Aorta (tissue), 5 donors: ENCODE results near the gene RFX1. TPM values are rescaled to one million over a fixed set of nuclear protein-coding genes. Genes with fewer than 3 reads are reported as not detected.

Source experiments
- ATAC-seq: fragments of 200-7000 bp; cut with Tn5 transposase; one replicate; pipeline ENCODE4 v1.9.1; 2022; ENCODE audit warnings: moderate library complexity; ENCODE audit not compliant: low FRiP score
- DNase-seq, 2 donors: peaks; one replicate each; pipeline ENCODE4 v3.0.0-alpha.2; 2020
- H3K27ac ChIP-seq, 2 donors: one replicate each; pipeline ENCODE4 v1.5.1; 2013; ENCODE audit warnings: low read length in 2 of 2, mild to moderate bottlenecking in 2 of 2, moderate library complexity in 2 of 2, control low read depth in 1 of 2, inconsistent platforms in 1 of 2, low read depth in 1 of 2
- H3K27me3 ChIP-seq, 2 donors: one replicate each; pipeline ENCODE4 v1.6.1; 2013; ENCODE audit warnings: control low read depth in 1 of 2, low read length in 1 of 2, mild to moderate bottlenecking in 1 of 2, moderate library complexity in 1 of 2; ENCODE audit not compliant: insufficient read depth in 2 of 2, control insufficient read depth in 1 of 2
- H3K36me3 ChIP-seq, 2 donors: one replicate each; pipeline ENCODE4 v1.6.1; 2013; ENCODE audit warnings: control low read depth in 1 of 2, low read length in 1 of 2, mild to moderate bottlenecking in 1 of 2; ENCODE audit not compliant: insufficient read depth in 2 of 2, control insufficient read depth in 1 of 2
- H3K4me1 ChIP-seq, 2 donors: one replicate each; pipeline ENCODE4 v1.6.1; 2013; ENCODE audit warnings: low read length in 2 of 2, control low read depth in 1 of 2, mild to moderate bottlenecking in 1 of 2, moderate library complexity in 1 of 2; ENCODE audit not compliant: insufficient read depth in 2 of 2, control insufficient read depth in 1 of 2
- H3K4me3 ChIP-seq, 2 donors: one replicate each; pipeline ENCODE4 v1.5.1; 2013; ENCODE audit warnings: low read length in 2 of 2, control low read depth in 1 of 2, mild to moderate bottlenecking in 1 of 2
- H3K9me3 ChIP-seq: one replicate; pipeline ENCODE4 v1.6.1; 2013; ENCODE audit warnings: mild to moderate bottlenecking, low read length; ENCODE audit not compliant: control insufficient read depth
- WGBS, 2 donors: extraction: QIAGEN DNeasy Blood & Tissue Kit; methylation state at CpG; one replicate each; pipeline ENCODE4 v1.1.7; 2013; 5-methylcytosine and 5-hydroxymethylcytosine counted together
- intact Hi-C, 2 donors: fragments of 100-400 bp; cut with DNase I; formaldehyde crosslinking; loops; one replicate each; pipeline versions ENCODE4 v1.14.2 to v1.15.0; 2022
- polyA plus RNA-seq, 2 donors: library from polyadenylated mRNA; stranded (reverse); fragments of 200-250 nt; gene quantifications; one replicate each; pipeline ENCODE4 v1.2.3, GENCODE V29; 2013
- total RNA-seq, 2 donors: library from RNA; stranded (reverse); fragmentation: NEBNext Ultra II Directional; extraction: Animal tissue kit (Norgen Biotek cat#: 25700); gene quantifications; one replicate each; pipeline ENCODE4 v1.2.1, GENCODE V29; 2021
- donor health status: healthy with polysubstance abuse.
- donor health status: Bipolar disorder and iron deficiency.
- donor health status: DM: no; HTN: no; CAD: no.
- donor health status: DM: no; HTN: no; CAD: no.
- donor health status: DM: yes; HTN: yes; CAD: no.

Gene RFX1
- total and polyA plus RNA-seq, 4 donors, result 1.9 to 17.7 (median 8.1) TPM

DNA sequence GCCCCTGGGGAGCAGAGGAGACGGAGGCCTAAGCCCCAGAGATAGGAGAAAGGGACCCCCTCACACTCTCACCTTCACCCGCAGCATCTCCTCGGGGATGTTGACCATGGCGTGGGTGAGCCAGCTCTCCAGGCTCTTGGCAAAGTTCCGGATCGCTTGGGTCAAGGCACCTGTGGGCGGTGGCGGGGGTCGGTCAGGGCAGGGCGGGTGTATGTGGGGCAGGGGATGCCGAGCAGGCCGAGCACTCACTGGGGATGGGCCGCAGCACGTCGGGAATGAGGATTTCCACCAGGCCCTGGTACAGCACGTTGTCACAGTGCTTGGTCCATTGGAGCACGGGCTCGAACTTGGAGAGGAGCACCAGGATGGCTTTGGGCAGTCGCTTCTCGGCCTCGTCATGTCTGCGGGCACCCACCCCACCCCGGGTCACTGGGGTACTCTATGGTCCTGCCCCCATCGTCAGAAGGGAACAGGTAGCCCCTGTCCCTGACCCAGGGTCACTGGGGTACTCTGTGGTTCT lies 40.7 kb downstream of the RFX1 start:
- Histone ChIP-seq H3K9me3 (no peaks in the 10 kb centered on the region), H3K4me3 (no peak overlapping the region), H3K27me3 (no peaks in the 10 kb centered on the region), H3K27ac (no peak overlapping the region), H3K36me3 (no peaks in the 10 kb centered on the region), H3K4me1 (no peaks in the 10 kb centered on the region)
- intact Hi-C loops, result no loop called here
- 91 to 92% methylated on average over 24 of the region's 24 CpGs for WGBS, 2 donors
- ATAC-seq, result no peak
- peak in 1 of 2 donors; percentile 75 for DNase-seq

DNA sequence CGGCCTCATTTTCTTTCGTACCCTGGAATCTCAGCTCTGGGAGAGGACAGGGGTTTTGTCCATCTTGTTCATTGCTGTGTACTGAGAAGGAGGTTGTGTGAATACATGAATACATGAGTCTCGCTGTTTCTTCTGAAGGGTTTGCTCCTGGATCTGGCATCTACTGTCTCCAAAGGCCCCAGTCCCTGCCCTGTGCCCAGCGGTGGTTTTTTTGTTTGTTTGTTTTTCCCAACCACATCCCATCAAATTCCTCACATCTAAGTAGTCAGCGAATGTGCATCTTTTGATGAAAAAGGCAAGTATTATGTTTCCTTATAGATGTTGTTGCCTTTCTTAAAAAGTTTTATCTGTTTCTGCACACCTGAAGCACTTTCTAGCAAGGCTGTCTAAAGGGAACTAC lies 41.3 kb downstream of the RFX1 start:
- H3K27ac ChIP-seq, result no peak overlapping the region
- no peaks in the 10 kb centered on the region for H3K4me1 ChIP-seq
- 88 to 89% methylated on average over 5 of the region's 5 CpGs for WGBS, 2 donors
- no peaks in the 10 kb centered on the region for H3K27me3 ChIP-seq
- H3K4me3 ChIP-seq, result no peak overlapping the region
- ATAC-seq (no peak), DNase-seq (no peak)
- peaks cover 0 to 2% of the 10 kb centered on the region in 2 donors for H3K36me3 ChIP-seq
- intact Hi-C loops, result no loop called here
- no peaks in the 10 kb centered on the region for H3K9me3 ChIP-seq

DNA sequence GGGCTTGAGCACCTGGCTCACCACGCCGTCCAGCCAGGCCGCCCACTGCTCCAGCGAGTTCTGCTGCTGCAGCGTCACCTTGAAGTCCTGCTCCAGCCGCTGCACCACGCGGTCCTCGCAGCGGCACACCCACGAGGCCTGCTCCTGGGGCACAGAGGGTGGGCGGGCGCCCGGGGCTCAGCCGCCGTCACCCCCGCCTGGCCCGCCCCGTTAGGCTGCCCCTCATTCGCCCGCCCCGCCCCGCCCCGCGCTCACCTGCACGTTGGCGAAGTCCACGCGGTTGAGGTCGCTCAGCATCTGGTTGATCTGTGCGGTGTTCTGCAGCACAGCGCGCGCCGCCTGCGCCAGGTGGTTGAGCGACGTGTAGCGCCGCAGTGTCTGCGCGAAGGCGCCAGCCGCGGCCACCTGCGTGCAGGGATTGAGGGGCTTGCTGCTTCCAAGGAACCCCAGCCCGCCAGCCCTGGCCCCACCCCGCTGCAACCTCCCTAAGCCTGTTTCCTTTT lies 42.5 kb downstream of the RFX1 start:
- 88 to 91% methylated on average over 43 to 48 of the region's 48 CpGs for WGBS, 2 donors
- Histone ChIP-seq H3K27me3 (no peaks in the 10 kb centered on the region), H3K36me3 (peaks cover 0 to 2% of the 10 kb centered on the region in 2 donors), H3K4me1 (no peaks in the 10 kb centered on the region), H3K4me3 (no peak overlapping the region), H3K27ac (no peak overlapping the region), H3K9me3 (no peaks in the 10 kb centered on the region)
- DNase-seq (peak in 1 of 2 donors; percentile 71), ATAC-seq (no peak)
- intact Hi-C loops, result no loop called here

DNA sequence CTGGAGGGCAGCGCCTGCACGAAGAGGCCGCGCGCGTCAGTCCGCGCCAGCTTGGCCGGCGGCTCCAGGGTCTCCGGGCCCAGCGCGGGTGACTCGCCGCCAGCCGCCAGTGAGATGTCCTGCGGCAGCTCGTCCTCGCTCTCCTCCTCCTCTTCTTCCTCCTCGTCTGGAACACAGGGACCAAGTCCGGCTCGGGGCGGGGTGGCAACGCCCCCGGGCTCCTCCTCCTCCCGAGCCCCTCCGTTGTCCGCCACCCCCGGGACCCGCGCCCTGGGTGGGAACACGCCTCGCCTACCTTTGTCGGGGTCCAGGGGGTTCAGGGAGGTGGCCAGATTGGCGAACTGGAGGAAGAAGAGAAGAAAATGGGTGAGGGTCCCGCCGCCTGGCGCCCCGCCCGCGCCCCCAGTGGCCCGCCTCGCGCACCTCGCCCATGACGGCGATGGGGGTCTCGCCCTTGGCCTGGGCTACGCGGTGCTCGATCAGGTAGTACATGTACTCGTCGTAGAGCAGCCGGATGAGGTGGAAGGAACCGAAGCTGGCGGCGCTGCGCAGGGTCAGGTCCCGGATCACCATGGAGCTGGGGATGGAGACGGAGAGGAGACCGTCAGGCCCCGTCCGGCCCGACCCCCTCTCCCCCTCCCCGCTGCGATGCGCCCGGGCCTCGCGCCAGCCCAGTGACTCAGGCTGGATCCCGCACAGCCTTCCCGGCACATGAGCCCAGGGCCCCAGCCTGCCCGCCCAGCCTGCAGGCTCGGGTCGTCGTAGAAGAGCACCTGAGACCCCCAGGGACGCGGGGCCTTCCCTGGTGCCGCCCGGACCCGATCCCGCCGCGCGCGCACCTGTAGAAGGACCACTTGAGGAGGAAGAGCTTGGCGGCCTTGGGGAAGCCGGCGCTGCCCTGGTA lies 43.2 kb downstream of the RFX1 start:
- DNase-seq, result peak; percentile 64 to 86
- ATAC-seq, result peak; percentile 23

DNA sequence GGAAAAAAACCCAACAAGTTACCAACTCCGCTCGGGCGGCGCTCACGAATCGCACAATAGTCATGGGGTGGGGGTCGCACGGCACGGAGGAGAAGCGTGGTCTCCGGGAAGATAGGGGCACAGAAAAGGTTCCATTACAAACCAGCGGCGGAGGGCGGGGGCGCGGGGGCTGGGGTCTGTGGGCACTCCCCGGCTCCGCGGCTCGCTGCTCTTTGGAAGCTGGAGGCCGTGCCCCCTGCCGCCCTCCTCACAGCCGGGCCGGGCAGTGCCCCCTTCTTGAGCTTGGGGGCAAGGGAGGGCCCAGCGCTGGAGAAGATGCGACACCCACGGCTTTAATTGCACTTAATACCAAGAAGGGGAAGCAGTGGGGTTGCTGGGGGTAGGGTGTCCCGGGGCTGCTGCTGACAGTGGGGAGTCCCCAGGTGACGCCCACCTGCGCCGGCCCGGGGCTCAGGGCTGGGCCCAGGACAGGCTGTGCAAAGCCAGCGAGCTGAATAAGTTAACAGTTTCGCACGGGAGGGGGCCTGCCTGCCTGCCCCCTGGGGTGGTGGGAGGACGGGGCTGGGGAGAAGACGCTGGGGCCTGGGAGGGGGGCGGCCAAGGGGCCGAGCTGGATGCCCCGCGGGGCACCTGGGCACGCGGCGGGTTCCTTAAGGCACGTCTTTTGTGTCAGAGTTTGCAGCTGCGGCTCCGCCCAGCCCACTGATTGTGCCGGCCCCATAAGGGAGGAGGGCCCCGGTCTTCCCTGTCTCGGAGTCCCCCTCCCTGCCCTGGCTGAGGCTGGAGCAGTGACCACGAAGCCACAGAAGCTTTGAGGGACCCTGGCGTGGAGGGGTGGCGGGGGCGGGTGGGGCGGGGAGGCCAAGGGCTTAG lies 44.1 kb downstream of the RFX1 start:
- intact Hi-C loops, result no loop called here
- WGBS, 2 donors, result 74 to 76% methylated on average over 49 to 55 of the region's 55 CpGs
- Histone ChIP-seq H3K9me3 (no peaks in the 10 kb centered on the region), H3K27me3 (no peaks in the 10 kb centered on the region), H3K4me3 (no peak overlapping the region), H3K27ac (no peak overlapping the region), H3K36me3 (peaks cover 0 to 2% of the 10 kb centered on the region in 2 donors), H3K4me1 (no peaks in the 10 kb centered on the region)
- DNase-seq, result peak; percentile 53 to 79
- peak; percentile 13 for ATAC-seq

More for the DNA sequence above, 43.2 kb downstream of the RFX1 start:
- no peaks in the 10 kb centered on the region for H3K4me1 ChIP-seq
- no peaks in the 10 kb centered on the region for H3K9me3 ChIP-seq
- H3K4me3 ChIP-seq, result no peak overlapping the region
- H3K27me3 ChIP-seq, result no peaks in the 10 kb centered on the region
- intact Hi-C loops, result no loop called here
- H3K27ac ChIP-seq, result no peak overlapping the region
- peaks cover 0 to 2% of the 10 kb centered on the region in 2 donors for H3K36me3 ChIP-seq
- WGBS, 2 donors, result 62 to 69% methylated on average over 76 to 89 of the region's 89 CpGs

DNA sequence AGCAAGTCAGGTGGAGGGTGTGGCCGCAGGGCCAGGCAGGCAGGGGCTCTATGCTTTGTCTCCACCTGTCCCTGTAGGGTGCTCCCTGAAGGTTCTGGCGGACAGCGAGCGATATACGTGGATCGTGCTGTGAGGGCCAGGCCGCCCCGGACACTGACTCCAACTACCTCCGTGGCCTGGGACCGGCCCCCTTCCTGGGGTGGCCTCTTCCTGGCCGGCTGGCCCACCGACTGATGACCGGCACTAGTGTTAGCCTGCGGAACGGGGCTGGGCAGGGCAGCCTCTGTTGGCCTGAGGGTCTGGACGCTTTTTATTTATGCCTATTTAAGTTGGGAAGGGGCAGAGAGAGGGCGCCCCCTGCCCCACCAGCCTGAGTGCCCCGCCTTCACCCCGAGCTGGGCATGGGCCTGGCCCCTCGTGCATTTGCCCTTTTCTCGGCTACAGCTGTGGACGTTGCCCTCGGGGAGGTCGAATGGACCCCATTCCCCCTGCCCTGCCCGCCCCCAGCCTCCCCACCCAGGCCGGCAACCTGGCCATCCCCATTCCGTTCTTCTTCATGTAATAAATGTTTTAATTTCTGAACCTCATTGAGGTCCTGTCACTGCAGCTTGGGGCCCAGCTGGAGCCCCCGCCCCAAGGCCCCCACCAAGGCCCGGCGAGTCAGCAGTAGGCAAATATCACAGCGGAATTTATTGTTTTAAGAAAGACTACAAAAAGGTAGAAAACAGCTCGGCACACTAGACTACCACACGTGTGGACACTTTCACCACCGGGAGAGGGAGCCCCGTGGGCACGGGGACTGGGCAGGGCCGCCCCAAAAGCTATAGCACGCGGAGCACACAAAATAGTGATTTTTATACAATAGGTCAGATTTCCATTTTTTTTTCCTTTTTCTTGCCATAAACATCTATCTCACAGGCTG lies 45.0 kb downstream of the RFX1 start:
- peaks cover 0 to 5% of the 10 kb centered on the region in 2 donors for H3K36me3 ChIP-seq
- 88 to 91% methylated on average over 37 to 39 of the region's 39 CpGs for WGBS, 2 donors

DNA sequence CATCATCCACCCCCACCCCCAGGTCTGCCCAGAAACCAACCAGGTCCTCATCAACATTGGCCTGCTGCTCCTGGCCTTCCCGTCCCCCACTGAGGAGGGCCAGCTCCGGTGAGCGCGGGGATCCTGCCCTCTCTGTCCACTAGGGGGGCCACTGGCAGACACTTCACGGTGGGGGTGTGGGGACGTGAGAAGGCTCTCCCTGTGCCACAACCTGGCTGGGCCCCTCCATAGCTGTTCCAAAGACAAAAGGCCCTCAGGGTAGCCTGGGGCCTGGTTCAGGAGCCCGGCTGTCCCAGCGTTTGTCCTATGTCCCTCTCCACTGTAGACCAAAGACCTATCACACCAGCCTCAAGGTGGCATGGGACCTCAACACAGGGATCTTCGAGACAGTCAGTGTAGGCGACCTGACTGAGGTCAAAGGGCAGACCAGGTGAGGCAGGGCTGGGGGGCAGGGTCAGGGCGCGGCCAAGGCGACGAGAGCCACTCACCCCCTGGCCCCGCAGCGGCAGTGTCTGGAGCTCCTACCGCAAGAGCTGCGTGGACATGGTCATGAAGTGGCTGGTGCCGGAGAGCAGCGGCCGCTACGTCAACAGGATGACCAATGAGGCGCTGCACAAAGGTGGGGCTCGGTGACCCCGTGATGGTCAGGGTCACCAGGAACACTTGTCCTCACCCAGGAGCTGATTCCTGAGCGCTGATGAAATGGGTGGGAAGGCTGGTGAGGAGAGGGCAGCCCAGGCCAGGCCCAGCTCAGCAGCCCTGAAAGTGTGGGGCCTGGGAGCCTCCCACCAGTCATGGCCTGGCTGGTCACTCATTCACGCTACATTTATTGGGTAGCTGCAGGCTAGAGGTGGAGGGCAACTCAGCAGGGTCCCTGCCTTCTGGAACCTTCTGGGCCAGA lies 45.9 kb downstream of the RFX1 start:
- DNase-seq (peak in 1 of 2 donors; percentile 73), ATAC-seq (no peak)
- 83 to 86% methylated on average over 27 of the region's 27 CpGs for WGBS, 2 donors
- Histone ChIP-seq H3K27me3 (no peaks in the 10 kb centered on the region), H3K9me3 (no peaks in the 10 kb centered on the region), H3K36me3 (peaks cover 0 to 5% of the 10 kb centered on the region in 2 donors), H3K27ac (no peak overlapping the region), H3K4me3 (no peak overlapping the region), H3K4me1 (no peaks in the 10 kb centered on the region)
- intact Hi-C loops, result loop anchor here in 1 of 2 donors (10.0 kb wide), 1 partner anchor 45 kb away; the partner anchor contains the start of gene RFX1

More for the DNA sequence above, 45.0 kb downstream of the RFX1 start:
- no peaks in the 10 kb centered on the region for H3K4me1 ChIP-seq
- intact Hi-C loops, result no loop called here
- H3K9me3 ChIP-seq, result no peaks in the 10 kb centered on the region
- H3K27me3 ChIP-seq, result no peaks in the 10 kb centered on the region
- no peak overlapping the region for H3K4me3 ChIP-seq
- ATAC-seq (no peak), DNase-seq (peak in 1 of 2 donors; percentile 76)
- H3K27ac ChIP-seq, result no peak overlapping the region
